ENCODE data around the gene WDR74. TPM values are rescaled to one million over a fixed set of nuclear protein-coding genes. Genes with fewer than 3 reads are reported as not detected.

Gene WDR74
- total and polyA plus RNA-seq, 9 of the 15 experiments (the other 6 are each of a cell fraction or from before 2014, with no cell fraction given): 32.7 to 210 (median 114) TPM

GRCh38 chr11:62839050-62839945 is at the start of gene WDR74 (continued):
- TF ChIP-seq REST (IDR thresholded peaks at IDR 0.05; ENCODE audit: borderline replicate concordance) (peak; percentile 58), REST (CRISPR knock-in tag; IDR thresholded peaks at IDR 0.05; ENCODE audit: low read depth) (peak; percentile 42; the same call in 1 of the 2 replicates), YY1 (IDR thresholded peaks at IDR 0.05; ENCODE audit: borderline replicate concordance in 1 of 3, control insufficient read depth in 1 of 3, extremely low read depth in 1 of 3, insufficient read depth in 3 of 3, insufficient read length in 1 of 3, insufficient replicate concordance in 2 of 3, low read depth in 1 of 3, low read length in 2 of 3) (peak; percentile 87 to 97 (median 96)), RCOR1 (IDR thresholded peaks at IDR 0.05; ENCODE audit: borderline replicate concordance in 1 of 2, low read depth in 2 of 2, low read length in 2 of 2) (peak in 1 of 2 experiments; percentile 18; a peak in 2 of 4 replicates), ZNF586 (CRISPR knock-in tag; conservative IDR thresholded peaks at IDR 0.05) (no peak), RBBP5 (IDR thresholded peaks at IDR 0.05; ENCODE audit: borderline replicate concordance, insufficient read depth, low read length, poor library complexity, severe bottlenecking) (peak; percentile 96), TAF1 (IDR thresholded peaks at IDR 0.05; ENCODE audit: control insufficient read depth, extremely low read depth, insufficient read depth, low read length, severe bottlenecking) (peak; percentile 94), DIDO1 (tag; IDR thresholded peaks at IDR 0.05; ENCODE audit: low read depth) (peak; percentile 89)
- TF ChIP-seq, protein P1, sequence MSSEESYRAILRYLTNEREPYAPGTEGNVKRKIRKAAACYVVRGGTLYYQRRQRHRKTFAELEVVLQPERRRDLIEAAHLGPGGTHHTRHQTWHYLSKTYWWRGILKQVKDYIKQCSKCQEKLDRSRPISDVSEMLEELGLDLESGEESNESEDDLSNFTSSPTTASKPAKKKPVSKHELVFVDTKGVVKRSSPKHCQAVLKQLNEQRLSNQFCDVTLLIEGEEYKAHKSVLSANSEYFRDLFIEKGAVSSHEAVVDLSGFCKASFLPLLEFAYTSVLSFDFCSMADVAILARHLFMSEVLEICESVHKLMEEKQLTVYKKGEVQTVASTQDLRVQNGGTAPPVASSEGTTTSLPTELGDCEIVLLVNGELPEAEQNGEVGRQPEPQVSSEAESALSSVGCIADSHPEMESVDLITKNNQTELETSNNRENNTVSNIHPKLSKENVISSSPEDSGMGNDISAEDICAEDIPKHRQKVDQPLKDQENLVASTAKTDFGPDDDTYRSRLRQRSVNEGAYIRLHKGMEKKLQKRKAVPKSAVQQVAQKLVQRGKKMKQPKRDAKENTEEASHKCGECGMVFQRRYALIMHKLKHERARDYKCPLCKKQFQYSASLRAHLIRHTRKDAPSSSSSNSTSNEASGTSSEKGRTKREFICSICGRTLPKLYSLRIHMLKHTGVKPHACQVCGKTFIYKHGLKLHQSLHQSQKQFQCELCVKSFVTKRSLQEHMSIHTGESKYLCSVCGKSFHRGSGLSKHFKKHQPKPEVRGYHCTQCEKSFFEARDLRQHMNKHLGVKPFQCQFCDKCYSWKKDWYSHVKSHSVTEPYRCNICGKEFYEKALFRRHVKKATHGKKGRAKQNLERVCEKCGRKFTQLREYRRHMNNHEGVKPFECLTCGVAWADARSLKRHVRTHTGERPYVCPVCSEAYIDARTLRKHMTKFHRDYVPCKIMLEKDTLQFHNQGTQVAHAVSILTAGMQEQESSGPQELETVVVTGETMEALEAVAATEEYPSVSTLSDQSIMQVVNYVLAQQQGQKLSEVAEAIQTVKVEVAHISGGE (CRISPR knock-in tag; IDR thresholded peaks at IDR 0.05): peak in 1 of 3 experiments; percentile 55; a peak in 2 of 6 replicates
- TF ChIP-seq, protein P2, sequence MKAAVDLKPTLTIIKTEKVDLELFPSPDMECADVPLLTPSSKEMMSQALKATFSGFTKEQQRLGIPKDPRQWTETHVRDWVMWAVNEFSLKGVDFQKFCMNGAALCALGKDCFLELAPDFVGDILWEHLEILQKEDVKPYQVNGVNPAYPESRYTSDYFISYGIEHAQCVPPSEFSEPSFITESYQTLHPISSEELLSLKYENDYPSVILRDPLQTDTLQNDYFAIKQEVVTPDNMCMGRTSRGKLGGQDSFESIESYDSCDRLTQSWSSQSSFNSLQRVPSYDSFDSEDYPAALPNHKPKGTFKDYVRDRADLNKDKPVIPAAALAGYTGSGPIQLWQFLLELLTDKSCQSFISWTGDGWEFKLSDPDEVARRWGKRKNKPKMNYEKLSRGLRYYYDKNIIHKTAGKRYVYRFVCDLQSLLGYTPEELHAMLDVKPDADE (conservative IDR thresholded peaks at IDR 0.05; ENCODE audit: control insufficient read depth, low read depth, low read length): peak; percentile 98

All from K562 (cell line).